ENCODE measurements around the gene ITGB5.
A peak's percentile ranks its signal among the peaks of the same experiment; 100 is the strongest.
"Not testable (repeated sequence)": the region's sequence is repeated elsewhere in the genome, so short reads cannot be mapped to it uniquely, and the experiment has no call there.

ITGB5 gene

DNA sequence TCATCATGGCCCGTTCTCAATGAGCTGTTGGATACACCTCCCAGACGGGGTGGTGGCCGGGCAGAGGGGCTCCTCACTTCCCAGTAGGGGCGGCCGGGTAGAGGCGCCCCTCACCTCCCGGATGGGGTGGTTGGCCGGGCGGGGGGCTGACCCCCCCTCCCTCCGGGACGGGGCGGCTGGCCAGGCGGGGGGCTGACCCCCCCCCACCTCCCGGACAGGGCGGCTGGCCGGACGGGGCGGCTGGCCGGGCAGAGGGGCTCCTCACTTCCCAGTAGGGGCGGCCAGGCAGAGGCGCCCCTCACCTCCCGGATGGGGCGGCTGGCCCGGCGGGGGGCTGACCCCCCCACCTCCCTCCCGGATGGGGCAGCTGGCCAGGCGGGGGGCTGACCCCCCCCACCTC, 137.3 kb downstream of the ITGB5 start:
- not testable (repeated sequence) for DNase-seq (ENCODE audit: low spot score)

DNA sequence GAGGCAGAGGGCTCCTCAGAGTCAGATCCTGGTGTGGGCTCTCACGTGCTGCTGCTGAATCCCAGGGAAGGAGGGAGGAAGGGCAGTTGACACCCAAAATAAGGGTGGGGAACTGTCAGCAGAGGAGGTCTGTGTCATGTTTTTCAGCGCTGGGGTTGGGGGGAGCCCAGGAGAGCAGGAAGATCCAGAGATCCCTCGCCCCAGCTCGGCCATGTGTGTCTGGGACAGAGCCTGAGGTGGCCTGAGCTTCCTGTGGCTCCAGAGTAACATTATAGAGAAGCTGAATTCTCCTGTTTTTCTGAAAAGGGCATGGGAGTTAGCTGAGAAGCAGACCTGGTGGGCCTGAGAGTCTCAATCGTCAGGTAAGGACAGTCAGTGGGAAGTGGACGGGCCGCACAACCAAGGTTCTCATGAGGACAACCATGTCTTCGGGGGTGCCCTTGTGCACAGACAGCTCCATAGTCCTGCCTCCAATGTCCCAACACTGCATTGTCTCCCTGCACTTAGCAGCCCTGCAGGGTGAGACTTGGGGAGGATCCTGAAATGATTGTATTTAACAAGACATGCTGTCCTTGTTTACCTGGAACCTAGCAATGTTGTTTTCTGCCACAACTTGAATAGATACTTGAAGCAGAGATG, 138.5 kb downstream of the ITGB5 start:
- no peak for DNase-seq (ENCODE audit: low spot score)

DNA sequence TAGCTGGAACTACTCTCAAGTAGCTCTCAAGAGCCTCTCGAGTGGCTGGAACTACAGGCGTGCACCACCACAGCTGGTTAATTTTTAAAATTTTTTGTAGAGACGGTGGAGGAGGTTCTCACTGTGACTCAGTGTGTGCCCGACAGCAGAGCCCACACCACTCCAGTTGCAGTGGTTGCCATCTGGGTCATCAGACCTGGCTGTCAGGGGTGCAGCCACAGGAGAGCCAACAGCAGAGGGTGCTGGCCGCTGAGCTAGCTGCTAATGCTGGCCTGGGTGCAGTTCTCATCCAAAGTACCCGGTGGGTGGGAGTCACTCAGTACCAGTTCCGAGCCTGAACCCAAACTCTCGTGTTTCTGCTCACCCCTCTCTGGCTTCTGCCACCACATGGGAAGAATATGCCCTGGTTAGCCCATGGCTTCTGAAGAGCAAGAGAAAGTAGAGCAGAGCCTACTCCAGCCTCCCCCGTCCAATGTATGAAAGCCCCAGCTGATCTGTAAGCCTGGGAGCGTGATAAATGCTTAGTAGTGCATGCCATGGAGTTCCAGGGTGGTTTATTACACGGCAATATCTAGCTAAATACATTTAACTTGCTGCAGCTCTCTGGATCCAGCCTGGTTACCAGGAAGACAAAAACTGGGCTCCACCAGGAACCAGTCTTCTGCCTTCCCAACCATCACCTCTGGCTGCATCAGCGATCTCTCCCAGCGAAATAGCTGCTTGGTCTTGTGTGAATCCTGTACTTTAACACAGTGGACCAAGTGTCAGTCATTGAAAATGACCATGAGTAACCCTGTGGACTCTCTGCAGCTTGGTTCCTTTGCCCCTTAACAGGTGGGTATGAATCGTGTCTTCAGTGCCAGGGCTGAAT, 139.8 kb downstream of the ITGB5 start:
- DNase-seq (ENCODE audit: low spot score) = no peak

DNA sequence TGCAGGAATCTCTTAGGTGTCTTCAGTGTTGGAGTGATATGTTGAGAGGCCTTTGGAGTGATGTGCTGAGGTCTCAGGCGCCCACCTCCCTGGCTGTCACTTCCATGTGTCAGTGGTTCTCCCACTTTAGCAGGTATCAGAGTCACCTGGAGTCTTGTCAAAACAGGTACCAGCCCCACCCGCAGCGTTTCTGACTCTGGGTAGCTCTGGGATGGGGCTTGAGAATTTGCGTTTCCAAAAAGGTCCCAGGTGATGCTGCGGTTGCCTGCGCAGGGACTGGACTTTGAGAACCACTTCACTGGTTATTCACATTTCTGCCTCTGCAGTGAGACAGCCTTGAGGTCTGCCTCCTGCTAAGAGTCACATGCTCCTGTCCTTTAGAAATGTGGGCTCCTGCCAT, 141.4 kb downstream of the ITGB5 start:
- no peak for DNase-seq (ENCODE audit: low spot score)

DNA sequence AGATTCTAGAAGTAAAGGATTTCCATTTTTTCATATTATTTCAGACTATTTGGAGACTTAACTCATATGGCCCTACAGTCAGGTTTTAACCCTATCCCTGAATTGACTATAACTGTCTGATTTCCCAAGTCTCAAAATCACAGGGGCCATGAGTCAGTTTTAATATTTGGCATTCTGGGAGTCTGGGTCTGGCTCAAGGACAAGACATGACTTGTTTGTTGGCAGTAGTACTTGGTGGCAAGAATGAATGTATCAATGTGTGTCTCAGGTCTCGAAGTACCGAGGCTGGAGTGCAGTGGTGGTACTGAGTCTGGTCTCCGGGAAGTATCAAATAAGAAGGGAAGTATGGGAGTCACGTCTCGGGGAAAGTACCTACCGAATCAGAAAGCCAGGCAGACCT, 146.1 kb downstream of the ITGB5 start:
- no peak for DNase-seq (ENCODE audit: low spot score)

DNA sequence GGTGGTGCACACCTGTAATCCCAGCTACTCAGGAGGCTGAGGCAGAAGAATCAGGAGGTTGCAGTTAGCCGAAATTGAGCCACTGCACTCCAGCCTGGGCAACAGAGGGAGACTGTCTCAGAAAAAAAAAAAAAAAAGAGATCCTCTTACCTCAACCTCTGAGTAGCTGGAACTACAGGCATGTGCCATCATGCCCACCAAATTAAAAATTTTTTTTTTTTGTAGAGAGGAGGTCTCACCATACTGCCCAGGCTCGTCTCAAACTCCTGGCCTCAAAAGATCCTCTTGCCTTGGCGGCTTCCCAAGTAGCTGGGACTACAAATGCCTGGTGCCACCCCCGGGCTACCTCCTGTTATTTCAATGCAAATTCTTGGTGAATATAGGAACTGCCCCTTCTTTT, 155.4 kb downstream of the ITGB5 start:
- no peak for DNase-seq (ENCODE audit: low spot score)

DNA sequence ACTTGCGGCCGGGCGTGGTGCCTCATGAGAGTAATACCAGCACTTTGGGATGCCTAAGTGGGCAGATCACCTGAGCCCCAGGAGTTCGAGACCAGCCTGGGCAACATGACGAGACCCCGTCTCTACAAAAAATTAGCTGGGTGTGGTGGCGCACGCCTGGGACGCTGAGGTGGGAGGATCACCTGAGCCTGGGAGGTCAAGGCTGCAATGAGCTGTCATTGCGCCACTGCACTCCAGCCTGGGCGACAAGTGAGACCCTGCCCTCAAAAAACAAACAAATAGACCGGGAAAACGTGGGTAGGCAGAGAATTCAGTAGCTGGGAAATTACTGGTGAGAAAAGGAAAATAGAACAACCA, 156.2 kb downstream of the ITGB5 start:
- no peak for DNase-seq (ENCODE audit: low spot score)

DNA sequence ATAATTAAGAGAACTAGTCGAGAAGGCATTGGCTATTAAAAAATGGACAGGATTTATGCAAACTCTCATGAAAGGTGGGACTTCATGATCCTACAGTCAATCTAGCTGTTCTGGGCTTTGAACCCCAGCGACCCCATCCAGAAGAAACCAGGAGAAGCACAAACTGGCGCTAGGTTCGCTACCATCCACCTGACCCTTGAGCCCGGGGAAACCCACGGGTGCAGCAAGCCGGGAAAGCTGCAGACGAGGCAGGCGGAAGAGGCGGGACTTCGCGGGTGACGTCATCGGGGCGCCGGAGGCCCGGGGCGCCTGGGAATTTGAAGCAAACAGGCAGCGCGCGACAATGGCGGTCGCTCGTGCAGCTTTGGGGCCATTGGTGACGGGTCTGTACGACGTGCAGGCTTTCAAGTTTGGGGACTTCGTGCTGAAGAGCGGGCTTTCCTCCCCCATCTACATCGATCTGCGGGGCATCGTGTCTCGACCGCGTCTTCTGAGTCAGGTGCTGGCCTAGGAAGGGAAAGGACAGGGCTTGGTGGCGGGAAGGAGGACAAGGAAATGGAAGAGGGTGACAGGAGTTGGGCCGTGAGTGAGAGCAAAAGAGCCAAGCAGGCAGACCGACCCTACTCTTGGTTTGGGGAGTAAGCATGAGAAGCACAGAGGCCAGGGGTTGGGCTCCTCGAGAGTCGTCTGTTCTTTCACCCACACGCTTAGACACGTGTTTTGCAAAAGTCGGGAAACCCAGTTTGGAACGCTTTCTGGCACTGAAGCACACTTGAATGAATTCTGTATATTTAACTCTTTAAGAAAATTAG, 156.8 kb downstream of the ITGB5 start, which contains the start of gene UMPS:
Gene UMPS (plus strand): TSS at position 324 of the 812 bp plus-strand sequence. CDS start 20 bp downstream, at position 344.
- peak; percentile 93 for DNase-seq (ENCODE audit: low spot score)

DNA sequence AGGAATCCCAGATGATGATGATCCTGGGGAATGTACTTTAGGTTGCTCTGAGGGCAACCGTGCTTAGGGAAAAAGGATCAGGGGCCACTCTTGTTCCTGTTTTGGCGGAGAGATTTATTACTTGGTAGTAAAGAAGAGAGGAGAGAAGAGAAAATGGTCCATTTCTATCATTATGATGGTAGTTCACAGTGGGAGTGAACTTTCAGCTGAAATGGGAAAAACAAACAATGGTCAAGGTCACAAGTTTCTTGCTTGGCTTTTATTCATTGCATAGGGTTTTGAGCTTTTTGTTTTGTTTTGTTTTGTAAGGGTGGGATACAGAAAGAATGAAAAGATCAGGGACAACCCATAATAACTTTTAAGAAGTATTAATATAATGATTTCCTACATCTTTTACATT, 164.6 kb downstream of the ITGB5 start:
- no peak for DNase-seq (ENCODE audit: low spot score)

DNA sequence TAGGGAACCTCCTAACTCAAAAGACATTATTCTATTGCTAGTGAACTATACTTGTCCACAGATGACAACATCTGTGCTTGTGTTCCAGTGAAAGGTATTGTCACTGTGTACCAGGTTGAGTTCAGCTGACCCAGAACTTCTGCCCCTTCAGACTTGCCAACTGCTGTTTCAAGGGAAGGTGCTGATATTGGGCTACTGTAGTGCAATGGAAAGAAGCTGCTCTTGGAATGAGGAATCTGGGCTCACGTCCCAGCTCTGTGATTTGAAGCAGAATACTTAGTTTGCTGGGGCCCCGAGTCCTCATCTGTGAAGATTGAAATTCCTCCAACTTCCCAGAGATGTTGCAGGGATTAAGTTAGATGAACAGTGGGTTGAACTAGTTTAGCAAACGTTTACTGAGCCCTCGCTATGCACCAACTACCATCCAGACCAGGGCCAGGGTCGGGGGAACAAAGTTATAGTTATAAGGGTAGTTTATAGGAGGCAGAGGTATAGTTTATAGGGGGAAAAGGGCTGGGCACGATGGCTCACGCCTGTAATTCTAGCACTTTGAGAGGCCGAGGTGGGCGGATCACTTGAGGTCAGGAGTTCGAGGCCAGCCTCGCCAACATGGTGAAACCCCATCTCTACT, 172.8 kb downstream of the ITGB5 start:
- DNase-seq (ENCODE audit: low spot score) = no peak
